Measurements from ENCODE around the gene ZC3H7A.

The ZC3H7A gene

DNA sequence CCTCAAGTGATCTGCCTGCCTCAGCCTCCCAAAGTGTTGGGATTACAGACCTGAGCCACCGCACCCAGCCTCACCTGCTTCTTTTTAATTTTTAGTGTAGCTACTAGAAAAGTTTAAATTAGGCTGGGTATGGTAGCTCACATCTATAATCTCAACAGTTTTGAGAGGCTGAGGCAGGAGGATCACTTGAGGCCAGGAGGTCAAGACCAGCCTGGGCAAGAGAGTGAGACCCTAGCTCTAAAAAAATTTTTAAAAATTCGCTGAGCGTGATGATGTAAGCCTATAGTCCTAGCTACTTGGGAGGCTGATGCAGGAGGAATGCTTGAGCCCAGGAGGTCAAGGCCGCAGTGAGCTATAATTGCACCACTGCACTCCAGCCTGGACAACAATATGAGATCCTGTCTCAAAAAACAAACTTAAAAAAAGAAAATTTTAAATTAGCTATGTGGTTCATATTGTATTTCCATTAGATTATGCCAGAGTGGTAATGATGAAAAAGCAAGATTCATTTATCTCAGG, 89.3 kb downstream of the ZC3H7A start:
- no peak for DNase-seq (ENCODE audit: low read depth, low spot score)

DNA sequence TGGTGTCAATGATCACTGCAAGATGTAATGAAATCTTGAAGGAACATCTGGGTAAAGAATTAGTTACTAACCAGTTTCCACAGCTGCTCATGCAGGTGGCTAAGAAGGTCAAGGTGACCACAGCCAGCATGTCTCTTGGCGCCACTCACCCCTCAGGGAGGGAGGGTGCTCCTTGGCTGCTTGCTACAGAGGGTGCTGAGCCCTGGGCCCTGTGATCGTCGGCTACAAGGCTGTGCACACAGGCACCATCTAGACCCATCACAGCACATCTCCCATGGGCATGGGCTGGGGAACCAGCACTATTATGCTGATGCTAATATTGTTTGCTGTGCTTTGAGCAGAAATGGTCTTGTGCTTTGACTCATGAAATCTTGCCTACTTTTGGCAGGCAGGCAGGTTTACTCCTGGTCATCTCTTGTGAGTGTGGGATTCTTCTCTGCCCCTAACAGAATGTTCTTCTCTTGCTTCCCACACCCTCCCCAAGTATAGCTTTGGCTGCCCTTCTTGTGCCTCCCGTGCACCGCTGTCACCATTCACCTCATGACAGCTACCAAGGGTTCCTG, 90.8 kb downstream of the ZC3H7A start:
- DNase-seq (ENCODE audit: low read depth, low spot score), result no peak

- no peak for DNase-seq (ENCODE audit: low read depth, low spot score)
These were observed 91.6 kb downstream of the ZC3H7A start for GRCh38 chr16:11705311-11706025.
